WI38 (cell line): ENCODE measurements around the gene STIM2.
A peak's percentile ranks its signal among the peaks of the same experiment; 100 is the strongest.
"Not testable (repeated sequence)": the region's sequence is repeated elsewhere in the genome, so short reads cannot be mapped to it uniquely, and the experiment has no call there.

Experiments
- H3K4me3 ChIP-seq: 2 replicates; pipeline ENCODE4 v1.5.1; 2011; ENCODE audit warnings: low read depth, mild to moderate bottlenecking, control low read depth, low read length
- TF ChIP-seq, protein P1 (sequence below): IDR thresholded peaks from 2 replicates; pipeline ENCODE4 v1.5.1; 2012; ENCODE audit warnings: low read depth, mild to moderate bottlenecking, control low read depth, low read length

Gene STIM2

DNA sequence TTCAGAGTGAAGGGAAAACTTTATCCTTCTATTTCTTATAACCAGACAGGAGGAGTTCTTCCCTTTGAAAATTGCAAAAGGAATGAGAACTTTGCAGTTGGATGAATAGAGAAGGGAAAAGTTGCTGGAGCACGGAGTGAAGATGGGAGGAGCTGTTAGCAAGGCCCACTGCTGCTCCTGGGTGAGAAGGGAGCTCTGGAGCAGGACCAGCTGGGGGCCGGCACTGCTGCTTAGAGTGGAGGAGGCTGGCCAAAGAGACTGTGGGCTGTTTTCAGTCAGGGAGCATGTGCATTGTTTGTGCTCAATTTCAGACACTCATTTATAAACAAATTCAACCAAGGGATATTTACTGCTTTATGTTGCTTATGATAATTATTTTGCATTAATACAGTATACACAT lies 164.2 kb downstream of the STIM2 start:
- TF ChIP-seq, protein P1, sequence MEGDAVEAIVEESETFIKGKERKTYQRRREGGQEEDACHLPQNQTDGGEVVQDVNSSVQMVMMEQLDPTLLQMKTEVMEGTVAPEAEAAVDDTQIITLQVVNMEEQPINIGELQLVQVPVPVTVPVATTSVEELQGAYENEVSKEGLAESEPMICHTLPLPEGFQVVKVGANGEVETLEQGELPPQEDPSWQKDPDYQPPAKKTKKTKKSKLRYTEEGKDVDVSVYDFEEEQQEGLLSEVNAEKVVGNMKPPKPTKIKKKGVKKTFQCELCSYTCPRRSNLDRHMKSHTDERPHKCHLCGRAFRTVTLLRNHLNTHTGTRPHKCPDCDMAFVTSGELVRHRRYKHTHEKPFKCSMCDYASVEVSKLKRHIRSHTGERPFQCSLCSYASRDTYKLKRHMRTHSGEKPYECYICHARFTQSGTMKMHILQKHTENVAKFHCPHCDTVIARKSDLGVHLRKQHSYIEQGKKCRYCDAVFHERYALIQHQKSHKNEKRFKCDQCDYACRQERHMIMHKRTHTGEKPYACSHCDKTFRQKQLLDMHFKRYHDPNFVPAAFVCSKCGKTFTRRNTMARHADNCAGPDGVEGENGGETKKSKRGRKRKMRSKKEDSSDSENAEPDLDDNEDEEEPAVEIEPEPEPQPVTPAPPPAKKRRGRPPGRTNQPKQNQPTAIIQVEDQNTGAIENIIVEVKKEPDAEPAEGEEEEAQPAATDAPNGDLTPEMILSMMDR: no peak
- H3K4me3 ChIP-seq: no peak overlapping the region

DNA sequence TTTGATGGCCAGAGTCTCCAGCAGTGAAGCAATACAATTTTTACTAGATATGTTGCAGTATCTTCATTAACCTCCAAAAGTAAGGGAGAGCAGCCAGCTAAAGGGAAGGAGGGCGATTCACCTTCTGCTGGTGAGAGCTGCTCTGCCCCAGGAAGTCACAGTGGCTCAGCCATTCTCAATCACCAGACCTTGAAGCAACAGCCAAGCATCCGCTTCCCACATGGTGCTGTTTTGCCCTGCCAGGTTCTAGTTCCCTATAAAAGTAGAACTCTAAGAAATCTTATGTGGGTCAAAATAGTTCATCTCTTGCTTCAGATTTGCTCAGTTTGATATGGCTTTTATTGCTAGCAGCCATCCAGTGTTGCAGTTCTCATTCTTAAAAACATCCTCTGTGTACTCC lies 166.8 kb downstream of the STIM2 start:
- H3K4me3 ChIP-seq: no peak overlapping the region
- TF ChIP-seq, protein P1: no peak

DNA sequence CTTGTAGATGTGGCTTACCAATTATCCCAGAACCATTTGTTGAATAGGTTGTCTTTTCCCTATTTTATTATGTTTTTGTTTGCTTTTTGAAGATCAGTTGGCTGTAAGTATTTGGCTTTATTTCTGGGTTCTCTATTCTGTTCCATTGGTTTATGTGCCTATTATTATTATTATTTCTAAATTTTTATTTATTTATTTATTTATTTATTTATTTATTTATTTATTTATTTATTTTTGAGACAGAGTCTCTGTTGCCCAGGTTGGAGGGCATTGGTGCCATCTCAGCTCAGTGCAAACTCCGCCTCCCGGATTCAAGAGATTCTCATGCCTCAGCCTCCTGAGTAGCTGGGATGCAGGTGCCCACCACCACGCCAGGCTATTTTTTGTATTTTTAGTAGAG lies 174.5 kb downstream of the STIM2 start:
- H3K4me3 ChIP-seq: not testable (repeated sequence)

DNA sequence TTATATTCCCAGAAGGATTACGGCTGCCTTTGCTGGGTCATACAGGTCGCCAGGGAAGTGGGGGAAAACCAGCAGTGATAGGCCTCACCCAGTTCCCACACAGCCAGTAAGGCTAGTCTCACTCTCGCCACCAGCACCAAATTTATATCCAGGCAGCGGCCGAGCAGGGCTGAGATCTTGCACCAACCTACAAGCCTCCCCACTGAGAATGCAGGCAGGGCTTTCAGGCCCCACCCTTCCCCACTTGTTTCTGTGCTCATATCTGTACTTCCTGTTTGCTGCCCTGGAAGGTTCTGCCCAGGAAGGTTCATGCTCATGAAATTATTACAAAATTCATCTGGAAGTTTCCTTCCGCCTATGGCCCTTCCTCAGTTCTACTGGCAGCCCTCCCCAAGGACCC lies 179.7 kb downstream of the STIM2 start:
- no peak overlapping the region for H3K4me3 ChIP-seq
- TF ChIP-seq, protein P1: no peak

DNA sequence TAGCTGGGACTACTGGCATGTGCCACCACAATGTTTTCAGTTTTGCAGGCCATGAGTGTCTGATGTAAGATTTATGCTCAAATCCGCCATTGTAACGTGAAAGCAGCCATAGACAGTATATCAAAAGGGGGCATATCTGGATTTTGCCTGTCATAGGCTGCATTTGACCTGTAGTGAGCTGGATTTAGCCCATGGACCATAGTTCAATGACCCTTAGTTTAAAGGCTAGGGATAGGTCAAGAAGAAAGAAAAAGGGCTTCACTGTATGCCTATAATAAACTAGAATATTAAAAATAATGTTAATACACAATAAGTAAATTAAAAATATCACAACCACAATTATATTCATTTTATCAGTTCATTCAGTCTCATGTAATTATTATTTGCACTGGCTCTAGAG lies 181.8 kb downstream of the STIM2 start:
- no peak overlapping the region for H3K4me3 ChIP-seq
- TF ChIP-seq, protein P1: no peak

DNA sequence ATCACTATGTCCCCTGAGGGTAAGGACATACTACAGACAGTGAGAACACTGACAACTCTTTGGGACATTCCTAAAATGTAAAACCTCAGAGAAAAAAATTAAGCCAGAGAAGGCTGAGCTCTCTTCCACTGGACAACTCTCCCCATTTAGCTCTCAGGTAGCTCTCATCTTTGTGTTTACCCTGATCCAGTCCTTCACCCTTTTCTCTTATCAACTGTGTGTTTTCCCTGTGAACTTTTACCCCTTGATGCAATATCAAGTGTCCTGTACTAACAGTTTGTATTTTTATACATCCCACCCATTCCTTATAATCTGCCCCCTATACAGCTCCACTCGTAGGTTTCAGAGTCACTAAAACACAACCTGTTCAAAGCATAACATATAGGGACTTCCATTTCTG lies 182.6 kb downstream of the STIM2 start:
- TF ChIP-seq, protein P1: no peak
- H3K4me3 ChIP-seq: no peak overlapping the region

DNA sequence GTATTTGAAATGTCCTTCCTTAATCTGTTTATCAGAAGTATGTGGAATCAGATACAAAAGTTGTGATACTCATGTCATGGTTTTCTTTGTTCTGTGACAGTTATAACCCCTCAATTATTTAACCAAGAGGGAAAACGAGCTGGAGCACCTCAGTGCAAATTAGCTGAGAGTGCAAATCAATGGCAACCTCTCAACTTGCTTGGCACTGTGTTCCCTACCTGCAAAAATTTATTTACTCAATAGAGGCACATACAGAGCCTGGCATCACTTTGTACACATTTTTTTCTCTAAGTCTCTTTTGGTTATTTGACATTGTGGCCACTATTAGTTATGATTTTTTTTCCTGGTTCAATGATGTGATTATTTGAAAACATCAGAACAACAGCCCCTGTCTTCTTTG lies 186.2 kb downstream of the STIM2 start:
- no peak overlapping the region for H3K4me3 ChIP-seq
- TF ChIP-seq, protein P1: no peak

DNA sequence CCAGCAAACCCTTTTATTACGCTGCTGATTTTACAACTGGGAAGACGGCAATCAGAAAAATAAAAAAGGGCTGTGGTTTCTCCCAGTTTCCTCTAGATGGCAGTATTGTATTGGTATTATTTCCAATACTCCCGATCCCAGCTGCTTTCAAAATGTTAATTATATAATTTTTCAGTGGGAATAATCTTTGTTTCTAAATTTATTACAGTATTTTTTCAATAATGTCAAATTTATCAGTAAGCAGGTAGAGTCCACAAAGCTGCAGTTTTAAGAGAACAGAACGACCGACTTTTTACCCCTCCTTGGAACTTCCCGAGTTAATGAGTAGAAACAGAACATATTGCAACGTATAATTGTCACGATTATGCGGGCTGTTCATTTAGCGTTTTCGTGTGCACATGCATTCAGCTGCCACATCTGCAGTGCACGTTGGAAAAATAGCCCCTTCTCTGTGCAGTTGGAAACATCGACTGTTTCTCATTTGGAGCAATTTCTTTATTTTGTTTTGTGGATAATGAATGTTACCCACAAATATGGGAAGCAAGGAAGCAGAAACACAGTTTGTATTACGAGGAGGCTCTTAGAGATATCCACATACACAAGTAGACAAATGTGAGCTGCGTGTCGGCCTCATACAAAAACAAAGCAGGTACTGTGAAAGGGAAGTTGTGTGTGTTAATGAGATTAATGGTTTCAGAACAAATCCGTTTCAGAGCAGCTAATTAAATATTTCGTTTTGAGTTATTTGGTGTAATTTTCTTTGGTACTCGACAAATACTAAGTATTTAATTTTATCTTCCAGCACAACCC lies 188.0 kb downstream of the STIM2 start:
- peak overlapping the region; percentile 16 for H3K4me3 ChIP-seq
- TF ChIP-seq, protein P1: peak; percentile 42; the same call in 1 of the 2 replicates
